Sigmoid colon (tissue), 4 donors: ENCODE data around the gene CEPT1.

Experiments used
- EP300 ChIP-seq, 4 donors: sonication (generic); formaldehyde crosslinking; IDR thresholded peaks; one replicate each; pipeline ENCODE4 v1.6.1; 2017; ENCODE audit warnings: antibody characterized with exemption in 4 of 4
- POLR2A ChIP-seq, 2 donors: fragments of 450-650 bp; IDR thresholded peaks; one replicate each; pipeline ENCODE4 v1.6.1; 2016; ENCODE audit warnings: antibody characterized with exemption in 2 of 2, mild to moderate bottlenecking in 2 of 2, moderate library complexity in 2 of 2
- POLR2AphosphoS5 ChIP-seq, 4 donors: sonication (generic); formaldehyde crosslinking; IDR thresholded peaks; one replicate each; pipeline ENCODE4 v1.6.1; 2017; ENCODE audit warnings: antibody characterized with exemption in 4 of 4
- TF ChIP-seq, protein P1 (sequence below), 4 experiments: fragments of 450-650 bp in 3 of 4; fragments of 200-600 bp in 1 of 4; IDR thresholded peaks; one replicate each; pipeline ENCODE4 v1.5.1; 2016 to 2019; ENCODE audit warnings: antibody characterized with exemption in 4 of 4, mild to moderate bottlenecking in 3 of 4, moderate library complexity in 2 of 4

DNA sequence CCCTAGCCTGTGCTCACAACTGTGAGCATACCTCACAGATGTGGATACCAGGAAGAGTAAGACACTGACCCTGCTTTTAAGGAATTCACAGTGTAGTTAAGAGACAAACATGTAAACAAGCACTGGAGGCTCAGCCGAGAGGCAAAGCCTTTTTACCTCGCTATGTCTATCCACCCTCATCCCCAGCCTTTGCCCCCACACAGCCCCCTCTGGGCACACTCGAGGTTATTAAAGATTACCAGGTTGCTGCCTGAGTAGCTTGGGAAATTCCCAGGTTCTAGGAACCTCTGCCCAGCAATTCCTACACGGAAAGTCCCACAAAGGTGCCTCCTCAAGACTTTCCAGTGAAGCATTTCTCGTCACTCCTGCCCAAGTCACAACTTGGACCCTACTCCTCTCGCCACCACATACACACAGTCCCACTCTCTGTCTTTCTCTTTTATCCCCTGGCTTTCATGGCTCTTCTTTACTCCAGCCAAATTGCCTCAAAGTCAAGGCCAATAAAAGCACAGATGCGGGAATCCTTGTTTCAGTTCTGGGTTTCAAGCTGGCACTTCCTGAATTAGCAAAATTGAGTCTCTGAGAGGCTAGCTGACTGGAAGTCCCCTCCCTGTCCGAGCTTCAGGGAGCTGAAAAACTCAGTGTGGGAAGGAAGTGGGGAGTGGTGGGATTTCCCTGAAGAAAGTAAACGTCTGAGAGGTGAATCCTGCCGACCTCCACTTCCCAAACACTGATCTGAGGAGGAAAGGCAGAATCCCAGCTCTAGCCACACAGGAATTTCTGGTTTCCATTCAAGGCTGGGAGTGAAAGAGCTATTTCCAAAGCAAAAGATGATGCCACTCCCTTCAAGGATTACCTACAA is 52.9 kb downstream of the CEPT1 start:
- TF ChIP-seq, protein P1, sequence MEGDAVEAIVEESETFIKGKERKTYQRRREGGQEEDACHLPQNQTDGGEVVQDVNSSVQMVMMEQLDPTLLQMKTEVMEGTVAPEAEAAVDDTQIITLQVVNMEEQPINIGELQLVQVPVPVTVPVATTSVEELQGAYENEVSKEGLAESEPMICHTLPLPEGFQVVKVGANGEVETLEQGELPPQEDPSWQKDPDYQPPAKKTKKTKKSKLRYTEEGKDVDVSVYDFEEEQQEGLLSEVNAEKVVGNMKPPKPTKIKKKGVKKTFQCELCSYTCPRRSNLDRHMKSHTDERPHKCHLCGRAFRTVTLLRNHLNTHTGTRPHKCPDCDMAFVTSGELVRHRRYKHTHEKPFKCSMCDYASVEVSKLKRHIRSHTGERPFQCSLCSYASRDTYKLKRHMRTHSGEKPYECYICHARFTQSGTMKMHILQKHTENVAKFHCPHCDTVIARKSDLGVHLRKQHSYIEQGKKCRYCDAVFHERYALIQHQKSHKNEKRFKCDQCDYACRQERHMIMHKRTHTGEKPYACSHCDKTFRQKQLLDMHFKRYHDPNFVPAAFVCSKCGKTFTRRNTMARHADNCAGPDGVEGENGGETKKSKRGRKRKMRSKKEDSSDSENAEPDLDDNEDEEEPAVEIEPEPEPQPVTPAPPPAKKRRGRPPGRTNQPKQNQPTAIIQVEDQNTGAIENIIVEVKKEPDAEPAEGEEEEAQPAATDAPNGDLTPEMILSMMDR (IDR thresholded peaks at IDR 0.05): no peak
- TF ChIP-seq EP300 (IDR thresholded peaks at IDR 0.05) (no peak), POLR2AphosphoS5 (IDR thresholded peaks at IDR 0.05) (no peak), POLR2A (IDR thresholded peaks at IDR 0.05) (no peak)
